Breast epithelium (tissue), 4 donors: ENCODE measurements around the gene APBA1. TPM values are rescaled to one million over a fixed set of nuclear protein-coding genes. Genes with fewer than 3 reads are reported as not detected.

ENCODE experiments used
- DNase-seq, 2 donors: peaks; one replicate each; pipeline ENCODE4 v3.0.0-alpha.2; 2019; ENCODE audit warnings: low spot score in 2 of 2
- H3K27ac ChIP-seq, 2 donors: fragments of 200-600 bp; sonication (generic) in 1 of 2; one replicate each; pipeline ENCODE4 v1.5.1; 2016 to 2019; ENCODE audit warnings: mild to moderate bottlenecking in 1 of 2
- H3K27me3 ChIP-seq, 2 donors: fragments of 200-600 bp; sonication (generic) in 1 of 2; one replicate each; pipeline versions ENCODE4 v1.5.1 to v1.6.0; 2017 to 2019; ENCODE audit warnings: control low read depth in 1 of 2, mild to moderate bottlenecking in 1 of 2
- H3K36me3 ChIP-seq: fragments of 200-600 bp; one replicate; pipeline ENCODE4 v1.5.1; 2019
- H3K4me1 ChIP-seq, 2 donors: fragments of 200-600 bp; sonication (generic); one replicate each; pipeline ENCODE4 v1.5.1; 2016 to 2019; ENCODE audit warnings: control low read depth in 1 of 2
- H3K4me3 ChIP-seq, 3 donors: fragments of 200-600 bp; sonication (generic); 1 replicate in 2 of 3; 2 replicates in 1 of 3; pipeline ENCODE4 v1.5.1; 2016 to 2019; ENCODE audit warnings: mild to moderate bottlenecking in 3 of 3, moderate library complexity in 2 of 3
- H3K9me3 ChIP-seq, 2 donors: fragments of 200-600 bp; sonication (generic) in 1 of 2; one replicate each; pipeline ENCODE4 v1.5.1; 2016 to 2019; ENCODE audit warnings: control low read depth in 1 of 2
- CTCF ChIP-seq, 3 donors: fragments of 450-650 bp; IDR thresholded peaks; one replicate each; pipeline ENCODE4 v1.5.1; 2016 to 2017; ENCODE audit warnings: antibody characterized with exemption in 3 of 3, mild to moderate bottlenecking in 3 of 3, moderate library complexity in 3 of 3
- POLR2A ChIP-seq: fragments of 450-650 bp; IDR thresholded peaks from one replicate; pipeline ENCODE4 v1.6.1; 2016; ENCODE audit warnings: antibody characterized with exemption, mild to moderate bottlenecking, moderate library complexity
- POLR2AphosphoS5 ChIP-seq, 3 donors: sonication (generic); formaldehyde crosslinking; IDR thresholded peaks; one replicate each; pipeline ENCODE4 v1.6.1; 2017; ENCODE audit warnings: antibody characterized with exemption in 3 of 3
- intact Hi-C: fragments of 100-400 bp; cut with DNase I; formaldehyde crosslinking; loops from one replicate; pipeline ENCODE4 v1.15.1; 2023; ENCODE audit warnings: low total_unique reads
- total RNA-seq, 3 donors: library from RNA; depleted of rRNA; stranded (reverse); fragments of >200 nt; gene quantifications; one replicate each; pipeline ENCODE4 v1.1.0, GENCODE V29; 2016

The APBA1 gene
- total RNA-seq, 3 donors from 2014 or later = 6.9 to 8.0 (median 7.8) TPM

- no peak for DNase-seq
- Histone ChIP-seq H3K27me3 (no peaks in the 10 kb centered on the region), H3K4me1 (no peaks in the 10 kb centered on the region), H3K9me3 (no peaks in the 10 kb centered on the region), H3K27ac (no peak overlapping the region), H3K36me3 (no peaks in the 10 kb centered on the region), H3K4me3 (no peak overlapping the region)
- intact Hi-C loops = loop anchor here (2.0 to 5.0 kb wide), 2 partner anchors 15 to 649 kb away; no protein-coding TSS in a partner anchor
- no peak for TF ChIP-seq CTCF (IDR thresholded peaks at IDR 0.05)
- TF ChIP-seq POLR2AphosphoS5 (IDR thresholded peaks at IDR 0.05) = no peak
- TF ChIP-seq POLR2A = no peak
These were observed 24.4 kb downstream of the APBA1 start for GRCh38 chr9:69647804-69648203.

GRCh38 chr9:69646810-69647209 lies 25.4 kb downstream of the APBA1 start:
- Histone ChIP-seq H3K4me3 (no peak overlapping the region), H3K36me3 (no peaks in the 10 kb centered on the region), H3K27me3 (no peaks in the 10 kb centered on the region), H3K27ac (no peak overlapping the region), H3K9me3 (no peaks in the 10 kb centered on the region), H3K4me1 (no peaks in the 10 kb centered on the region)
- no peak for DNase-seq
- intact Hi-C loops = loop anchor here (2.0 to 5.0 kb wide), 2 partner anchors 14 to 650 kb away; no protein-coding TSS in a partner anchor
- TF ChIP-seq CTCF (IDR thresholded peaks at IDR 0.05) (no peak), POLR2A (no peak), POLR2AphosphoS5 (IDR thresholded peaks at IDR 0.05) (no peak)

- Histone ChIP-seq H3K4me1 (no peaks in the 10 kb centered on the region), H3K27me3 (no peaks in the 10 kb centered on the region), H3K27ac (peak overlapping the region; percentile 70 to 76), H3K36me3 (no peaks in the 10 kb centered on the region), H3K9me3 (no peaks in the 10 kb centered on the region), H3K4me3 (peak overlapping the region in 2 of 3 donors; percentile 31 to 39)
- intact Hi-C loops = loop anchor here (5.0 kb wide), 1 partner anchor 652 kb away; no protein-coding TSS in a partner anchor
- DNase-seq = peak; percentile 68 to 79
- TF ChIP-seq POLR2AphosphoS5 (IDR thresholded peaks at IDR 0.05) (peak in 2 of 3 donors; percentile 12 to 28), CTCF (IDR thresholded peaks at IDR 0.05) (no peak)
These were observed 26.7 kb downstream of the APBA1 start for GRCh38 chr9:69645488-69645887.

- Histone ChIP-seq H3K4me1 (peaks cover 0 to 3% of the 10 kb centered on the region in 2 donors), H3K27ac (no peak overlapping the region), H3K4me3 (no peak overlapping the region), H3K27me3 (no peaks in the 10 kb centered on the region), H3K36me3 (no peaks in the 10 kb centered on the region), H3K9me3 (no peaks in the 10 kb centered on the region)
- DNase-seq = no peak
- intact Hi-C loops = no loop called here
- TF ChIP-seq POLR2A (no peak), POLR2AphosphoS5 (IDR thresholded peaks at IDR 0.05) (no peak), CTCF (IDR thresholded peaks at IDR 0.05) (no peak)
These were observed 29.1 kb downstream of the APBA1 start for GRCh38 chr9:69643098-69643497.

- DNase-seq = no peak
- no peaks in the 10 kb centered on the region for H3K27me3 ChIP-seq
- H3K4me3 ChIP-seq = no peak overlapping the region
- H3K4me1 ChIP-seq = peaks cover 0 to 3% of the 10 kb centered on the region in 2 donors
- TF ChIP-seq POLR2AphosphoS5 (IDR thresholded peaks at IDR 0.05) = no peak
- TF ChIP-seq POLR2A = no peak
- TF ChIP-seq CTCF (IDR thresholded peaks at IDR 0.05) = no peak
- no peak overlapping the region for H3K27ac ChIP-seq
- intact Hi-C loops = no loop called here
- no peaks in the 10 kb centered on the region for H3K36me3 ChIP-seq
- no peaks in the 10 kb centered on the region for H3K9me3 ChIP-seq
These were observed 34.4 kb downstream of the APBA1 start for GRCh38 chr9:69637817-69638200.
